CD14-positive monocyte (primary cell): ENCODE measurements around the gene TMCC1. TPM values are rescaled to one million over a fixed set of nuclear protein-coding genes. Genes with fewer than 3 reads are reported as not detected.
A peak's percentile ranks its signal among the peaks of the same experiment; 100 is the strongest.

ENCODE experiments used
- DNase-seq, 3 donors: peaks; one replicate each; pipeline ENCODE4 v3.0.0-alpha.2; 2011 to 2022
- H2AFZ ChIP-seq: 2 replicates; pipeline ENCODE4 v1.6.0; 2012; ENCODE audit warnings: mild to moderate bottlenecking, low read depth, low read length, inconsistent platforms; ENCODE audit not compliant: insufficient read depth, poor library complexity, severe bottlenecking
- H3K27ac ChIP-seq, 2 donors: 1 replicate in 1 of 2; 2 replicates in 1 of 2; pipeline ENCODE4 v1.5.1; 2012 to 2013; ENCODE audit warnings: low read length in 2 of 2, control low read depth in 1 of 2, inconsistent platforms in 1 of 2, low read depth in 1 of 2, mild to moderate bottlenecking in 1 of 2
- H3K27me3 ChIP-seq, 2 donors: one replicate each; pipeline versions ENCODE4 v1.6.0 to v1.6.1; 2011 to 2013; ENCODE audit warnings: low read length in 2 of 2; ENCODE audit not compliant: control insufficient read depth in 2 of 2, insufficient read depth in 2 of 2
- H3K36me3 ChIP-seq, 2 donors: replicated peaks in 1 of 2; 1 replicate in 1 of 2; 2 replicates in 1 of 2; pipeline versions ENCODE4 v1.5.1 to v1.6.1; 2012 to 2013; ENCODE audit warnings: low read length in 2 of 2, control low read depth in 1 of 2, inconsistent platforms in 1 of 2, mild to moderate bottlenecking in 1 of 2; ENCODE audit not compliant: insufficient read depth in 2 of 2, control insufficient read depth in 1 of 2
- H3K4me1 ChIP-seq, 2 donors: 1 replicate in 1 of 2; 2 replicates in 1 of 2; pipeline versions ENCODE4 v1.5.1 to v1.6.1; 2012 to 2013; ENCODE audit warnings: low read length in 2 of 2, control low read depth in 1 of 2, inconsistent platforms in 1 of 2, mild to moderate bottlenecking in 1 of 2, moderate library complexity in 1 of 2; ENCODE audit not compliant: insufficient read depth in 2 of 2, control insufficient read depth in 1 of 2
- H3K4me2 ChIP-seq: replicated peaks from 2 replicates; pipeline ENCODE3; 2012; ENCODE audit warnings: low read length, moderate library complexity, mild to moderate bottlenecking; ENCODE audit not compliant: poor library complexity, severe bottlenecking; ENCODE audit errors: extremely low read depth
- H3K4me3 ChIP-seq, 3 experiments: fragments of 200-600 bp in 1 of 3; sonication (generic) in 1 of 3; replicated peaks in 1 of 3; 1 replicate in 2 of 3; 2 replicates in 1 of 3; pipeline ENCODE4 v1.5.1; 2011 to 2013; ENCODE audit warnings: low read length in 3 of 3, mild to moderate bottlenecking in 3 of 3, control low read depth in 2 of 3, low read depth in 2 of 3, inconsistent platforms in 1 of 3, moderate library complexity in 1 of 3
- H3K79me2 ChIP-seq: 2 replicates; pipeline ENCODE4 v1.6.0; 2012; ENCODE audit warnings: mild to moderate bottlenecking, control low read depth, inconsistent platforms, low read length, moderate library complexity; ENCODE audit not compliant: insufficient read depth
- H3K9ac ChIP-seq: 2 replicates; pipeline ENCODE4 v1.6.0; 2017; ENCODE audit warnings: low read length, mild to moderate bottlenecking; ENCODE audit not compliant: insufficient read depth, poor library complexity, severe bottlenecking
- H3K9me3 ChIP-seq, 2 donors: replicated peaks in 1 of 2; 1 replicate in 1 of 2; 2 replicates in 1 of 2; pipeline versions ENCODE4 v1.5.1 to v1.6.1; 2012 to 2013; ENCODE audit warnings: low read length in 2 of 2, control low read depth in 1 of 2; ENCODE audit not compliant: control insufficient read depth in 1 of 2, insufficient read depth in 1 of 2
- H4K20me1 ChIP-seq: 2 replicates; pipeline ENCODE4 v1.6.0; 2012; ENCODE audit warnings: mild to moderate bottlenecking, low read length, control low read depth, moderate library complexity; ENCODE audit not compliant: insufficient read depth
- H3K27ac Mint-ChIP-seq, 7 donors: one replicate each; pipeline ENCODE4 v1.8.0; 2020; ENCODE audit warnings: mild to moderate bottlenecking in 7 of 7, mixed read lengths in 7 of 7, moderate library complexity in 6 of 7, inconsistent platforms in 2 of 7
- H3K27me3 Mint-ChIP-seq, 3 donors: one replicate each; pipeline ENCODE4 v1.8.0; 2021 to 2022; ENCODE audit warnings: low read depth in 3 of 3, mild to moderate bottlenecking in 3 of 3, mixed read lengths in 3 of 3, moderate library complexity in 3 of 3, inconsistent platforms in 1 of 3
- H3K36me3 Mint-ChIP-seq, 2 donors: one replicate each; pipeline ENCODE4 v1.8.0; 2020; ENCODE audit warnings: mixed read lengths in 2 of 2, inconsistent platforms in 1 of 2, mild to moderate bottlenecking in 1 of 2
- H3K4me1 Mint-ChIP-seq: one replicate; pipeline ENCODE4 v1.8.0; 2020; ENCODE audit warnings: mild to moderate bottlenecking, mixed read lengths
- H3K4me3 Mint-ChIP-seq, 2 donors: one replicate each; pipeline ENCODE4 v1.8.0; 2020; ENCODE audit warnings: mild to moderate bottlenecking in 2 of 2, mixed read lengths in 2 of 2, moderate library complexity in 1 of 2
- H3K9me3 Mint-ChIP-seq, 7 donors: one replicate each; pipeline ENCODE4 v1.8.0; 2020 to 2022; ENCODE audit warnings: mixed read lengths in 7 of 7, mild to moderate bottlenecking in 6 of 7, moderate library complexity in 6 of 7, inconsistent platforms in 2 of 7
- CTCF ChIP-seq: fragments of 200-600 bp; IDR thresholded peaks from one replicate; pipeline ENCODE4 v1.8.0; 2022; ENCODE audit warnings: antibody characterized with exemption, mild to moderate bottlenecking
- WGBS: methylation state at CpG from one replicate; pipeline ENCODE4 v1.1.5; 2013; ENCODE audit warnings: missing lambda C conversion rate; ENCODE audit not compliant: insufficient coverage; 5-methylcytosine and 5-hydroxymethylcytosine counted together
- intact Hi-C, 2 donors: fragments of 100-400 bp; cut with micrococcal nuclease; formaldehyde crosslinking; loops; one replicate each; pipeline versions ENCODE4 v1.15.0 to v1.15.1; 2023
- polyA plus RNA-seq, 3 donors: library from polyadenylated mRNA; depleted of rRNA in 1 of 3; unstranded in 2 of 3; stranded (reverse) in 1 of 3; fragments of 300-500 nt in 2 of 3; fragments of >200 nt in 1 of 3; fragmentation: Illumina TruSeq in 2 of 3; gene quantifications; 1 replicate in 2 of 3; 2 replicates in 1 of 3; pipeline ENCODE4 v1.2.3, GENCODE V29; 2012 to 2021

TMCC1 gene
- polyA plus RNA-seq, 3 donors, result 5.0 to 10.2 (median 5.0) TPM

- Histone ChIP-seq H3K4me2 (no peak overlapping the region), H3K36me3 (peaks cover 8 to 43% of the 10 kb centered on the region in 2 donors), H3K27ac (no peak overlapping the region), H3K4me3 (no peak overlapping the region), H2AFZ (no peak overlapping the region), H3K79me2 (peaks cover 14% of the 10 kb centered on the region), H3K27me3 (no peaks in the 10 kb centered on the region), H4K20me1 (peaks cover 22% of the 10 kb centered on the region), H3K9ac (no peak overlapping the region), H3K9me3 (no peaks in the 10 kb centered on the region), H3K4me1 (no peaks in the 10 kb centered on the region)
- DNase-seq, result no peak
- H3K27ac Mint-ChIP-seq, result peak overlapping the region in 1 of 7 donors; percentile 5
- no peak for TF ChIP-seq CTCF
- no peak overlapping the region for H3K4me3 Mint-ChIP-seq
- intact Hi-C loops, result no loop called here
- no CpG with 5 or more reads among the region's 2 CpGs for WGBS
- H3K4me1 Mint-ChIP-seq, result peaks cover 16% of the 10 kb centered on the region
- no peaks in the 10 kb centered on the region for H3K9me3 Mint-ChIP-seq
- H3K36me3 Mint-ChIP-seq, result peaks cover 46 to 50% of the 10 kb centered on the region in 2 donors
- no peaks in the 10 kb centered on the region for H3K27me3 Mint-ChIP-seq
These were observed 27.7 kb downstream of the TMCC1 start for GRCh38 chr3:129865806-129866205.

DNA sequence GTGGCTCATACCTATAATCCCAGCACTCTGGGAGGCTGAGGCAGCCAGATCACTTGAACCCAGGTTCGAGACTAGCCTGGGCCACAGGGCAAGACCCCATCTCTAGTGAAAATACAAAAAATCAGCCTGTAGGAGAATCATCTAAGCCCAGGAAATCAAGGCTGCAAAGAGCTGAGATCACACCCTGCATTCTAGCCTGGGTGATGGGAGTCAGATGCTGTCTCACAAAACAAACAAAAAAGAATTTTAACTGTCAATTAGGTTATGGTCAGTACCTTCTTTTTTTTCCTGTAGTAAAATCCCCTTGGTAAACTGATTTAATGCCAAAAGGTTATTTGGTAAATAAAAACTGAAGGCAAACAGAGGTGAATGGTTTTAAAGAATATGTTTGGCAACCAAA, 29.0 kb downstream of the TMCC1 start:
- Mint-ChIP-seq H3K27me3 (no peaks in the 10 kb centered on the region), H3K4me1 (peaks cover 16% of the 10 kb centered on the region), H3K9me3 (no peaks in the 10 kb centered on the region), H3K4me3 (no peak overlapping the region), H3K36me3 (peaks cover 44 to 48% of the 10 kb centered on the region in 2 donors), H3K27ac (no peak overlapping the region)
- Histone ChIP-seq H2AFZ (no peak overlapping the region), H3K79me2 (peaks cover 20% of the 10 kb centered on the region), H3K27ac (no peak overlapping the region), H3K4me3 (no peak overlapping the region), H3K4me1 (no peaks in the 10 kb centered on the region), H4K20me1 (peaks cover 20% of the 10 kb centered on the region), H3K9me3 (no peaks in the 10 kb centered on the region), H3K27me3 (no peaks in the 10 kb centered on the region), H3K4me2 (no peak overlapping the region), H3K9ac (no peak overlapping the region), H3K36me3 (peaks cover 11 to 37% of the 10 kb centered on the region in 2 donors)
- WGBS, result no CpG with 5 or more reads among the region's 1 CpG
- TF ChIP-seq CTCF, result no peak
- DNase-seq, result no peak
- intact Hi-C loops, result no loop called here
